ENCODE results near the gene UBE2B. TPM values are rescaled to one million over a fixed set of nuclear protein-coding genes. Genes with fewer than 3 reads are reported as not detected.
"Not testable (repeated sequence)": the region's sequence is repeated elsewhere in the genome, so short reads cannot be mapped to it uniquely, and the experiment has no call there.

UBE2B gene
- total RNA-seq, 1 donor from 2014 or later = 106 TPM

DNA sequence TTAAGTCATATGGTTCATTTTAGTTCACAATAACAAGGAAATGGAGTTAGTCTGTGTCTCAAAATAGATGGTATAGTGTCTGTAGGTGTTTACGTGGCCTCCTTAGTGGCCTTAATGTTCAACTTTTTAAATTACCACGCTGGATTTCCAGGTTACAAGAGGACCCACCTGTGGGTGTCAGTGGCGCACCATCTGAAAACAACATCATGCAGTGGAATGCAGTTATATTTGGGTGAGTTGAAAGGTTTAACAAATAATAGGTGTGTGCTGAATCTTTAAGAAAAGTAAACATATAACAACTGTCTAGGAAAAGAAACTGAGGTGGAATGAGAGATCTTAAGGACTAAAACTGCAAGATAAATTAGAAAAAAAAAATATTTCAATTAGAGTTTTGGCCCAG is 2.9 kb downstream of the UBE2B start:
- Histone ChIP-seq H3K9me3 (no peaks in the 10 kb centered on the region), H3K4me3 (no peak overlapping the region), H3K27ac (no peak overlapping the region), H3K27me3 (ENCODE audit: low read depth) (no peaks in the 10 kb centered on the region), H3K4me1 (peaks cover 41% of the 10 kb centered on the region), H3K36me3 (peaks cover 50% of the 10 kb centered on the region)
- TF ChIP-seq CTCF (IDR thresholded peaks at IDR 0.05) = no peak
- DNase-seq (no peak), ATAC-seq (no peak)
- intact Hi-C loops (cut with DNase I) = no loop called here

DNA sequence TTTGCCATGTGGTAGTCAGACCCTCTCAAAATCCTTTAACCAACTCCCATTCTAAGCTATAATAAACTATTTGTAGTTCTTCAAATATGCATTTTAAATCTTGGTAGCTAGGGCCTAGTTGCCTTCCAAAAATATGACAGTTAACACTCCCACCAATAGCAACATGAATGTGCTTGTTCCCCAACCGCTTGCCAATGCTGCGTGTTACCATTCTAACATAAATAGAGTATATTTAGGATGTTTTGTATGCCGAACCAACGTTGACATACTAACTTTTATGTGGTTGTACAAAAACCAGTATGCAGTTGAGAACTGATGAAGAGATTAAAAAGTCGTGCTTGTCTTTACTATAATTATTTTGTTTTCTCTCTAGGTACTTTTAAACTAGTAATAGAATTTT is 9.0 kb downstream of the UBE2B start:
- TF ChIP-seq CTCF (IDR thresholded peaks at IDR 0.05) = no peak
- Histone ChIP-seq H3K9me3 (no peaks in the 10 kb centered on the region), H3K4me1 (peaks cover 12% of the 10 kb centered on the region), H3K36me3 (peaks cover 100% of the 10 kb centered on the region), H3K27ac (no peak overlapping the region), H3K27me3 (ENCODE audit: low read depth) (no peaks in the 10 kb centered on the region), H3K4me3 (no peak overlapping the region)
- ATAC-seq (no peak), DNase-seq (no peak)
- intact Hi-C loops (cut with DNase I) = no loop called here

- DNase-seq; H3K4me1 ChIP-seq; ATAC-seq; H3K27me3 ChIP-seq (ENCODE audit: low read depth); intact Hi-C loops (cut with DNase I); H3K9me3 ChIP-seq; H3K4me3 ChIP-seq; H3K27ac ChIP-seq: not testable (repeated sequence)
- peaks cover 100% of the 10 kb centered on the region for H3K36me3 ChIP-seq
These were observed 10.8 kb downstream of the UBE2B start for GRCh38 chr5:134382204-134382603.

DNA sequence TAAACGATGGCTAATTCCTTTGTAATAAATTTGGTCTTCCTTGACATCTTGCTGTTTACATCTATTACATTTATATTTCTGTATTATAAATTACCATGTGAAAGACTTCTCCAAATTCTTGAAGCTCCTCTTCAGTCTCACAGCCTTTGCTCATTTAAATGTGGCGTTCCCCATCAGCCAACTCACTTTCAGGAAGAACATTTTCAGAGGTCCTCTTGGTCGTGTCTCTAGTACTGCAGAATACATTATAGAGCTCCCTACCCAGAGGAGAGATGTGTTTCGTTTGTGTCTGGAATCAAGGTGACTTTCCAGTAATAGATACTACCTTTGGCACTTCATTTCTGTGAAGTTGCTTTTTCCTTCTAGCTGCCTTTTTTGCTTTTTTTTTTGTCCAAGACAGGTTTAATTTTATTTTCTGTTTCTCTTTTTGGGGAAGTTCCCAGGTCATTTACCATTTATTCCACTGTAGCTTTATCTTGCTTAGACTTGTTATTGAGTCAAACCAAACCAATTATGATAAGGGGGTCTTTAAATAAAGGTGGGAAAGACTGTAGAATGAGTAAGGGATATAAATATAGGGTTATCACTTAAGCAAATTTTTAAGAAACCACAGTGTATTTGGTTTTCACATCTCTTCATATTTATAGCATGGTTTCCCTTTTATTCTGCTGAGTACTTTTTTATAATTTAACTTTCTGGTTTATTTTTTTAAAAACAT is 12.8 kb downstream of the UBE2B start:
- DNase-seq (no peak), ATAC-seq (no peak)
- Histone ChIP-seq H3K27ac (no peak overlapping the region), H3K9me3 (no peaks in the 10 kb centered on the region), H3K4me1 (no peaks in the 10 kb centered on the region), H3K4me3 (no peak overlapping the region), H3K27me3 (ENCODE audit: low read depth) (no peaks in the 10 kb centered on the region), H3K36me3 (peaks cover 100% of the 10 kb centered on the region)
- intact Hi-C loops (cut with DNase I) = no loop called here
- no peak for TF ChIP-seq CTCF (IDR thresholded peaks at IDR 0.05)

DNA sequence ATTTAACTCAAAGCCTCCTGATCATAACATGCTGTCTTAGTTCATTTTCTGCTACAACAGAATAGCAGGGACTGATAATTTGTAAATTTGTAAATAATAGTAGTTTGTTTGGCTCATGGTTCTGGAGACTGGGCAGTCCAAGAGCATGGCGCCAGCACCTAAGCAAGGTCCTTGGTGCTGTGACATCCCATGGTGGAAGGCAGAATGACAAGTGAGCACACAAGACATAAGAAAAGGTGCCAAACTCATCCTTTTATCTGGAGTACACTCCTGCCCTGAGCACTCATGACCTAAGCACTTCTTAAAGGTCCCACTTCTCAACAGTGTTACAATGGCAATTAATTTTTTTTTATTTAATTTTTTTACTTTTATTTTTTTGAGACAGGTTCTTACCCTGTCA is 16.1 kb downstream of the UBE2B start:
- Histone ChIP-seq H3K4me3 (no peak overlapping the region), H3K9me3 (no peaks in the 10 kb centered on the region), H3K27me3 (ENCODE audit: low read depth) (no peaks in the 10 kb centered on the region), H3K4me1 (no peaks in the 10 kb centered on the region), H3K27ac (no peak overlapping the region), H3K36me3 (peaks cover 100% of the 10 kb centered on the region)
- intact Hi-C loops (cut with DNase I) = no loop called here
- TF ChIP-seq CTCF (IDR thresholded peaks at IDR 0.05) = no peak
- no peak for ATAC-seq
- no peak for DNase-seq

DNA sequence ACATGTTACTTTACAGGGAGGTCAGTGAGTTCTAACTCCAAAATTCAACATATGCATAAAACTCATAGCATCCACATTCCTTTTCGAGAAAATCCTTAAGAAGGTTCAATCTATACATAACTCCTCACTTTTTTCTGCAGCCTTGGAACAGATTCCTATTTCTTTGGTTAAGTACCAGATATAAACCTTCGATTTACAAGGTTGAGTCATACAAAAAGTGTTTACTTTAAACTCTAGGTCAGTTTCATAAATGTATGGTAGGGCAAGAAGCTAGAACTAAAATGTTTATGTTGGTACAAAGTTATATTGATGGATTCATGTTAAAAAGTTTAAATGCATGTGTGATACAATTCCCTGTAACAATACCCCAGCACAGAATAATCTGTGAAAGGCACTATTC is 20.9 kb downstream of the UBE2B start:
- intact Hi-C loops (cut with DNase I) = no loop called here
- H3K9me3 ChIP-seq = no peaks in the 10 kb centered on the region
- H3K4me3 ChIP-seq = no peak overlapping the region
- H3K4me1 ChIP-seq = no peaks in the 10 kb centered on the region
- H3K27me3 ChIP-seq (ENCODE audit: low read depth) = no peaks in the 10 kb centered on the region
- ATAC-seq (no peak), DNase-seq (no peak)
- no peak for TF ChIP-seq CTCF (IDR thresholded peaks at IDR 0.05)
- H3K36me3 ChIP-seq = peaks cover 100% of the 10 kb centered on the region
- H3K27ac ChIP-seq = no peak overlapping the region
